Hematopoietic multipotent progenitor cell (in vitro differentiated cells): Measurements from ENCODE around the gene SLC12A8. TPM values are rescaled to one million over a fixed set of nuclear protein-coding genes. Genes with fewer than 3 reads are reported as not detected.

Experiments
- DNase-seq, 3 donors: peaks; one replicate each; pipeline ENCODE4 v3.0.0-alpha.2; 2011 to 2015; ENCODE audit warnings: low read depth in 2 of 3, low spot score in 2 of 3
- total RNA-seq: library from RNA; depleted of rRNA; stranded (reverse); fragments of >200 nt; gene quantifications from one replicate; pipeline ENCODE4 v1.2.3, GENCODE V29; 2012

Gene SLC12A8
- total RNA-seq, 1 donor, result under 0.01 TPM

GRCh38 chr3:125189378-125190165 is 23.0 kb downstream of the SLC12A8 start:
- no peak for DNase-seq

- DNase-seq, result no peak
Observed at GRCh38 chr3:125188955-125189354, 23.6 kb downstream of the SLC12A8 start.

DNA sequence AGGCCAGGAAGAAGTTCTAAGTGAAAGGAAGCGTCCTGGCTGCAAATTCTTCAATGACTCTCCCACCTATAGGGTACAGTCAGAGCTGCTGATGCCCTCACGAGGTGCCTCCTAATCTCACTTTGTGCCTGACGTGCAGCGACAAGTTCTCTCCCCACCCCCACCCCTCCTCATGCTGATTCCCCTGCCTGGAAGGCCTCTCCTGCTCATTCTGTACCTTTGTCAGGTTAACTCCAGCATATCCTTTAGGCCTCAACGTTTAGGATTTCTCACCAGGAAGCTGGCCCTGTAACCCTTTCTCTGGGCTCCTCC is 25.0 kb downstream of the SLC12A8 start:
- no peak for DNase-seq

DNA sequence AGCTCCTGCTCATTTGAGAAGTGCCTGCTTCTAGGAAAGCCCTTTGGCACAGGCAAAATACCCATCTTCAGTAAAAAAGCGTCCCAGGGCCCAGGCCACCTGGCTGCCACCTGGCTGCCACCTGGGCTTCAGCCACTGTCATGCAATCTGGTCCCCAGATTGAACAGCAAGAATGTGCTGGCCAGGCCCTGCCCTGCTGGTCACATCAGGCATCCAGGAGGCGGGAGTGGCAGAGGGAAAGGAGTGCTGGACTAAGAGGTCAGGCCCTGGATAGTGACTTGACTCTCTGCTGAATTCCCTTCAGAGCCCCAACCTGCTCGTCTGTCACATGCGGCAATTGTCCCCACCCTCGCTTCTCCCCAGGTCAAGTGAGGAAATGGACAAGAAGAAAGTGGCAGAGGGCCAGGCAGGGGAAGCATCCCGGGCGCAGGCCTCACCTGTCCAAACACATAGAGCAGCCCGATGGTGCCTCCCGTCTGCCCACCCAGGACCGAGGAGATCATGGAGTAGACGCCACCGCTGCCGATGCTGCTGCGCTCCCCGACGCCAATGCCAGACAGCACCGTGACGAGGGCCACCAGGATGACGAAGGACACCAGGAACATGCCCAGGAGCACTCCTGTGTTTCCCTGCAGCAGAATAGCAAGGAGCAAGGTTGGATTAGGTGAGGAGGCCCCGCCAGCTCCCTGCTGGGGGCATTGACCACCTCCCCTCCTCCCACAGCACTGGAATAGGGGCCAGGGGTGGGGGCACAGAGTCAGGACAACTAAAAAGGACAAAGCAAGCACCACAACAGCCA is 25.5 kb downstream of the SLC12A8 start:
- DNase-seq, result no peak

GRCh38 chr3:125186261-125186787 is 26.2 kb downstream of the SLC12A8 start:
- no peak for DNase-seq

- no peak for DNase-seq
Observed at GRCh38 chr3:125185805-125186204, 26.7 kb downstream of the SLC12A8 start.

- no peak for DNase-seq
Observed at GRCh38 chr3:125179884-125180240, 32.7 kb downstream of the SLC12A8 start.

- DNase-seq, result no peak
Observed at GRCh38 chr3:125179143-125179883, 33.2 kb downstream of the SLC12A8 start.

DNA sequence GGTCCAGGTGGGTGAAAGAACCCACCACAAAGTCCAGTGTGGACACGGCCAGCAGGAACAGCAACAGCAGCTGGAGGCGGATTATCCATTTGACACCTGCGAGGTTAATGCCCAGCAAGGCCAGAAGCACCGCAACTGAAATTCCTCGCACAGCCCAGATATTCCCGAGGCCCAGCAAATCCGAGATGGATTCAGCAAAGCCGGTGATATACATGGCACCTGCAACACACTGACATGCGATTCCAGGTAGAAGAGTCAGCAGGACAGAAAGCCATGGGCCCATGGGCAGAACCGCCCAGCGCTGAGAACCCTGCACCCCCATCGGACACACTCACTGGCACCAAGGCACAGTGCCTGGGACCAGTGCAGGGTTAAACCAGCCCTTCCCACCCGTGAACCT is 34.8 kb downstream of the SLC12A8 start:
- no peak for DNase-seq

DNA sequence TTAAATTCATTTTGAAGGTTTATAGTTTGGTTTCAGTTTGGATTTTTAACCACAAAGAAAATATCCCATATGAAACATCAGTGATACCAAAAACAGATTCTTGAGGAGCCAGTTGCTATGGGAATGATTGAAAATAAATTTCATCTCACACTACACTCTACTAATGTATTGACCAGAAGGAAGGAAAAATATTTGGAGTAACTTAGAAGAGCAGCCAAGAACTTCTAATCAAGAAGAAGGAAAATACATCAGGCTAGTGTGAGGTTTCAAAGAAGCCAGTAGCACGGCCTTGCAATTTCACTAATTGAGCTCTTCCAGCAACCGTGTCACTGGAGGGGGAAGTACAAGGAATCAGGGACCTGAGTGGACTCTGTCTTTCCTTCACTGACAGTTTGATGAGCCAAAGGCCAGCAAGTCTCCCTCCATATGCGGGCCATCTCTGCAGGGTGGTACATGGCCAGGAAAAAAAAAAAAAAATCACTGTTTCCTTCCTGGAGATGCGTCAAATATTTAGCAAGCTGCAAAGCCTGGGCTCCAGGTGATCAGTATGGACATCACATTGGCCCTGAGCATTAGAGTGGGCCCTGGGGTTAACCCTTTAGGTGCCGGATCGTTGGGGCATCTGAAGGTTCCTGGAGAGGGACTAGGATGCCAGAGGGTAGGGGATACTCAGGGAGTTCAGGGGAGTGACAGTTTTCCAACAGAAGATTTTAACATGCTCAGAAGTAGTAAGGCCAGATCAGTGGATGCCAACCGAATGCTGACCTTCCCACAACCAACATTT is 37.1 kb downstream of the SLC12A8 start:
- DNase-seq, result no peak

- DNase-seq, result no peak
Observed at GRCh38 chr3:125172346-125172745, 40.2 kb downstream of the SLC12A8 start.

- no peak for DNase-seq
Observed at GRCh38 chr3:125168711-125169393, 43.7 kb downstream of the SLC12A8 start.

- no peak for DNase-seq
Observed at GRCh38 chr3:125166599-125167136, 45.9 kb downstream of the SLC12A8 start.

- no peak for DNase-seq
Observed at GRCh38 chr3:125165948-125166553, 46.5 kb downstream of the SLC12A8 start.

DNA sequence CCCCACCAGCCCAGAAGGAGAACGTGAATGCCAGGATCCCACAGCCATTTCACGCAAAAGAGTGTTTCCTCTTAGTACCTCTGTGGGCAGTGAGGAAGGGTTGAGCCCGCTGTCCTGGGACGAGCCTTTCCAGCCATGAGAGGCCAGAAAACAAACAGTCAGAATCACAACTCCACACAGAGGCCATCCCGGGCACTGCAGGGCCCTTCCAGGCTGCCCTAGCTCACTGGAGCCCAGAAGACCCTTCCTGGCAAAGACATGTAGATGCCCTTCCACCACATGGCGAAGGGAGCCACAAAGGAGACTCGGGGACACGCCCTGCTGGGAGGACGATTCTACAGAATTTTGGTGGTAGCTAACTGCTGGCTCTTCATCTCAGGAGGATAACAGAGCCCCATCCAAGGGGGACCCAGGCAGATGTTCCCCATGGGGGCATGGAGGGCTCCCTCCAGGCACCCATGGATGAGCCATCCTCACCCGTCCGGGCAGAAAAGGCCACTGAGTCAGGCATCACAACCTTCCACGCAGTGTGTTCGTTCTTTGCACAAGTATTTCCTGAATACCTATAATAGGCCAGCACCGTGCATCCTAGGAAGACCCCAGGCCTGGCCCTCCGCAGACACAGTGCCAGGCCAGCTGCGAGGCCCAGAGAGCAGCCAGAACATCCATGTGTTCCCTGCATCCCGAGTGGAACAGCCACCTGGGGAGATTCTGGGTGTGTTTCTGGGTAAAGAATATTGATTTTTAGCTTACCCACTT is 47.2 kb downstream of the SLC12A8 start:
- peak in 1 of 3 donors; percentile 34 for DNase-seq

DNA sequence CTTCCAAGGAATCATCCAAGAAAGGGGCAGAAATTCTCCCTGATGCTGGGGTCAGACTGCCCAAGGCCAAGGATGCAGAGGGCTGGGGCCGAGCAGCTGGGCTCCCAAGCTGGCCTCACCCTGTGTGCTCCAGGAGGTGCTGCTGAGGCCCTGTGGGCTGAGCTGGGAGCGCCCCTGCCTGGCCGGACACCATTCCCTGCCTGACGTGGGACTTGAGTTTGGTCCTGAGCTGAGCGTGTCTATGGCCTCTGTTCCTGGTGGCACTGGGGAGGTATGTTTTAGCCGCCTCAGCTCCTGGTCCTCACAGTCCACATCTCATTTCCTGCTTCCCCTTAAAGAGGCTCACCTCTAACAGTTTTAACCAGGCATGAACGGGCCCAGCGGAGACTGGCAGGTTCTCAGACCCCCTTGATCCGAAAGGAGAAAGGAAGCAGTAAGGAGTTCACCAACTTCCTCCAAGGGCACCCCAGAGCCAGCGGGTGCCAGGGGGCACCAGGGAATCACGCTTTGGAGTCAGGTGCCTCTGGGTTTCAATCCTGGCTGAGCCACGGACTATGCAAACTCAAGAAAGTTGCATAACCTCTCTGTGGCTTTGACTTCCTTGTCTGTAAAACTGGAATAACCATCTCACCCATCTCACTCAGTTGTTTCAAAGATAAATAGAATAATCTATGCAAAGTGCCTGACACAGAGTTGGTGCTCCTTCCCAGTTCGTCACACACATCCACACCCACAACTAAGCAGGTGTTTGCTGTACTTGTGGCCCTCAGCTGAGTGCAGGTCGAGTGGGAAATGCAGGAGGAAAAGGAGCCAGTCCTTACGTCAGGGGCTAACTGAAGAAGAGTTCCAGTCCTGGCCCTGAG is 48.6 kb downstream of the SLC12A8 start:
- DNase-seq, result no peak

DNA sequence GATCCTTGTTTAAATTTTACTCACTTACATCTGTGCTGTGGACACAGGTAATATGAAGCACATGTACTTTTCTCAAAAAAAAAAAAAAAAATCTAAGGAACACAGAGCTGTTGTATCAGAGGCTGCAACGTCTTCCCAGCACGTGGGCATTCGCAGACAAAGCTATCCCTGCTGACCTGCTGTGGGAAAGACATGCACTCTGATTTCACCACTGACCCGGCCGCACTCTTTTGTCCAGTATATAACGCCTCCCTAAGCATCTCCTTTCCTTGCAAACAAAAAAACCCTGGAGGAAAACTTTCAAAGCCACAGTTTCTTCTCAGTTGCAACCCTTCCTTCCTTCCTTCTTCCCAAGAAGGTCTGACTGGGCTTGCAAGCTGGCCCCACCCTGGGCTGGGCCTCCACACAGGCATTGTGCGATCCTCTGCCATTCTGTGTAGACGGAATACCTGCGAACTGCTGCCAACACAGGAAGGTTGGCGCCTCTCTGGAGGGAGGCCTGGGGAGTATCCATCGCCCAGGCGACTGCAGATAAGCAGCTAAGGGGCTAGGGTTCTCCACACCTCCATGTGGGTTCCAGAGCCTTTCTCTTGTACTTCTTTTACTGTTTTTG is 50.8 kb downstream of the SLC12A8 start:
- DNase-seq, result no peak
